H1 (cell line): ENCODE measurements around the gene RPSA.
"Not testable (repeated sequence)": the region's sequence is repeated elsewhere in the genome, so short reads cannot be mapped to it uniquely, and the experiment has no call there.

Source experiments
- EZH2 ChIP-seq: fragments of 200-600 bp; sonication (generic); IDR thresholded peaks from 2 replicates; pipeline ENCODE4 v1.7.1; 2012; ENCODE audit warnings: low read depth, mild to moderate bottlenecking, moderate library complexity, low read length, inconsistent platforms; ENCODE audit not compliant: severe bottlenecking
- GABPA ChIP-seq: IDR thresholded peaks from 2 replicates; pipeline ENCODE4 v1.6.1; 2011; ENCODE audit warnings: mild to moderate bottlenecking, low read length, moderate library complexity, borderline replicate concordance; ENCODE audit not compliant: insufficient read depth
- JUND ChIP-seq: IDR thresholded peaks from 2 replicates; pipeline ENCODE4 v1.6.1; 2011; ENCODE audit warnings: mild to moderate bottlenecking, improper control_type of control experiment, low read length

GRCh38 chr3:39458579-39458978 lies 52.1 kb downstream of the RPSA start:
- TF ChIP-seq JUND, EZH2, GABPA: not testable (repeated sequence)
